GM12865 (cell line): Measurements from ENCODE around the gene GPD2.

ENCODE experiments used
- DNase-seq: peaks from one replicate; pipeline ENCODE4 v3.0.0; 2010; ENCODE audit warnings: low read depth
- H3K4me3 ChIP-seq: 2 replicates; pipeline ENCODE4 v1.5.1; 2011; ENCODE audit warnings: mild to moderate bottlenecking, low read depth, low read length, control low read depth
- TF ChIP-seq, protein P1 (sequence below): IDR thresholded peaks from 2 replicates; pipeline ENCODE4 v1.5.1; 2011; ENCODE audit warnings: low read length, control low read depth, low read depth, inconsistent platforms; ENCODE audit not compliant: insufficient read depth; ENCODE audit errors: missing control alignments

Gene GPD2

DNA sequence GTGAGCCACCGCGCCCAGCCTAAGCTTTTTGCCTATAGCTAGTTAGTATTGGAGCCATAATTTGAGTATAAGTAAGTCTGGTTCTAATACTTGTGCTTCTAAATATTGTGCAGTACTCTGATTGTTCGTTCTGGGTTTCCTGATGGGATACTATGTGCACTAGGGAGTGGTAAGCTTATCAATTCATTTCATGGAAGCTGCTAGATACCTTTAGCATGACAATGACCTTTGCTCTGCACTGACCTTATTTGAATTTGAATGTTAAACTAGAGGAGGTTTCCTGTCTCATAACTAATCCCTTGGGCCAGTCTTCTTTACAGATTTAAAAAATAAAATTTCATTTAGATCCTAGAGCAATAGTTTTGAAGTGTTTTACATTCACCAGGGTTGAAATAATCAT, 125.1 kb downstream of the GPD2 start:
- TF ChIP-seq, protein P1, sequence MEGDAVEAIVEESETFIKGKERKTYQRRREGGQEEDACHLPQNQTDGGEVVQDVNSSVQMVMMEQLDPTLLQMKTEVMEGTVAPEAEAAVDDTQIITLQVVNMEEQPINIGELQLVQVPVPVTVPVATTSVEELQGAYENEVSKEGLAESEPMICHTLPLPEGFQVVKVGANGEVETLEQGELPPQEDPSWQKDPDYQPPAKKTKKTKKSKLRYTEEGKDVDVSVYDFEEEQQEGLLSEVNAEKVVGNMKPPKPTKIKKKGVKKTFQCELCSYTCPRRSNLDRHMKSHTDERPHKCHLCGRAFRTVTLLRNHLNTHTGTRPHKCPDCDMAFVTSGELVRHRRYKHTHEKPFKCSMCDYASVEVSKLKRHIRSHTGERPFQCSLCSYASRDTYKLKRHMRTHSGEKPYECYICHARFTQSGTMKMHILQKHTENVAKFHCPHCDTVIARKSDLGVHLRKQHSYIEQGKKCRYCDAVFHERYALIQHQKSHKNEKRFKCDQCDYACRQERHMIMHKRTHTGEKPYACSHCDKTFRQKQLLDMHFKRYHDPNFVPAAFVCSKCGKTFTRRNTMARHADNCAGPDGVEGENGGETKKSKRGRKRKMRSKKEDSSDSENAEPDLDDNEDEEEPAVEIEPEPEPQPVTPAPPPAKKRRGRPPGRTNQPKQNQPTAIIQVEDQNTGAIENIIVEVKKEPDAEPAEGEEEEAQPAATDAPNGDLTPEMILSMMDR = no peak
- no peak overlapping the region for H3K4me3 ChIP-seq
- no peak for DNase-seq

DNA sequence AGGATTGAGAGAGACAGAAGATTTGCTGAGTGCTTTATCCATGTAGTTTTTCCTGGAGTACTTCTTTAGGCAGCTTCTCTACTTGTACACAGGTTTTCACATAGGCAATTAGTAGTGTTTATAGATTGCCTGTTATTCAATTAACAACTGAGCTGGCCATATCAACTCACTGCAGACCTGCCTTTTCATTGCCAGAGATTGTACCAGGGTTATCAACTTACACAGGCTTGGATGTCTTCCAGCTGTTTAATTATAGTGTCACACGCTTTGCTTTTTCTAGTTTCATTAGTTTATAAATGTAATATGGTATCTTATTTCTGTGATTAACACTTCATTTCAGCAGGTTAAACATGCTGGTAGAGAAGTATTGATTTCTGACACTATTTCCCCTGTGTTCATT, 125.9 kb downstream of the GPD2 start:
- H3K4me3 ChIP-seq = no peak overlapping the region
- TF ChIP-seq, protein P1 = no peak
- no peak for DNase-seq

DNA sequence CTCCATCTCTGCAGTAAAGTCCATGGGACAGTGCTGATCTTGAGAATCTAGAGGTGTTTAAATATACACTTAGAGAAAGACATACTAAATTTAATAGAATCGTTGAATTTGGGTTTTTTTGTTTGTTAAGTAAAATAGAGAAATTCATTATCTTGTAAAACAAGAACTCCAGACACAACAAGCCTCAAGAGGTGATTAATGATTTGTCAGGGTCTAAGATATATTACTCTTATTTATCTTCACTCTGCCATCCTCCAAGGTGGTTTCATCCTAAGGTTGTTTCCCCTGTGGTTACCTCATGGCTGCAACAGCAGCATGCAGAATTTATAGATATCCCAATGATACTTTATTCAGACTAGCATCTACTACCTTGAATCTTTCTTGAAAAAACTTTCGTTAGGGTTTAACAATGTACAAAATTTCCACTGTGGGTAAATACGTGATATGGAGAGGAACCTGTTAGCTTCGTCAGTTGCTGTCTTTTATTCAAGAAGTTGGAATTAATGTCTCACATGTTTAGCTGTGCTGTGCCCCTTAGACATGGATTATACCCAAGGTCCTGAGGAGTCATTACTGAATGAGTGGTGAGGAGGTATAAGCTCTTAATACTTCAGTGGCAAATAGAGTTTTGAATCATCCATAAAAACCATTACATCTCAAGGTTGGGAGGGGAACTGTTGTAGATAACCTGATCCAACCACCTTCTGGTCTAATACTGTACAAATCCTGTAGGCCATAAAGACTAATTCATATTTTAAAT, 128.0 kb downstream of the GPD2 start:
- no peak for DNase-seq
- H3K4me3 ChIP-seq = no peak overlapping the region
- TF ChIP-seq, protein P1 = no peak

DNA sequence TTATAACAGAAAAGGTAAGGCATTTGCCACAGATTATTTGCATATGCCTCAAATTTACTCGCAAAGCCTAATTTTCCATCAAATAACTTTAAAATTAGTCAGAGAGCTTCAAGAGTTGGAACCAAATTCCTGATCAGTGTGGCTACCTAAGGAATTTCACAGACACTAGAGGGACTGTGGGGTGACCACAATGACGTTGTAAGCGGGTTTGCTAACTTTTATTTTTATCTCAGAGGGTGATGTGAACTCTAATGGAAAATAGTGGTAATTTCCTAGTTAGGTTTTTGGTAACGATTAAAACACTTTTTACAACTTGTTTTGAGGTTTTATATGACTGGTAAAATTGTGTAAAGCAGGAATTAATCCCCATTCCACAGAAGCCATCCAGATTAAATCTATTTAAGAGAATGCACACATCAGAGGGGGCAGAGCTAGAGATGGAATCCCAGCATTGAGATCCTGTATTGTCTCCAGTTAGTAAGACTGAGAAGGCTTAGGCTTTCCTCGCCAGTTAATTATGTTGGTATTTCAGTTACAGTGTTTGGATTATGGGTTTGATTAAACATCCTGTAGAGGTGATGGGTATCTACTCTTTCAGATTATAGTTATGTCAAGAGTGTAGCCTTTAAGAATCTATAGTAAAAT, 129.0 kb downstream of the GPD2 start:
- TF ChIP-seq, protein P1 = no peak
- no peak overlapping the region for H3K4me3 ChIP-seq
- no peak for DNase-seq

DNA sequence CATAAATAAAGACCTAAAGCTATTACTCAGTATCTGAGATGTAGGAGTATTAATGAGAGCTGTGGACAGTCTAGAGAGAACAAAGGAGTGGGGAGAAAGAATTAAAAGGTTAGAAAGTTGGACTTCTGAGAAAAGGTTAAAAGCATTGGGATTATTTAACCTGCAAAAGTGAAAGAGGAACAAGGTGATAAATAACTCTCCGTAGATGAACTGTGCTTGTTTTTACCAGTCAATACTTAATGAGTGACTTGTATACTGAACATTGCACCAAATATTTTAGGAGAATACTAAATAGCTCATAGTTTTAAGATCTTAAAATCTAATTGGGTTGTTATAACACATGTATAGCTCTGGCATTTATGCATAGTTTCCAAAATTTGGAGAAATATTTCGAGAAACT, 137.5 kb downstream of the GPD2 start:
- no peak for DNase-seq
- TF ChIP-seq, protein P1 = no peak
- H3K4me3 ChIP-seq = no peak overlapping the region

DNA sequence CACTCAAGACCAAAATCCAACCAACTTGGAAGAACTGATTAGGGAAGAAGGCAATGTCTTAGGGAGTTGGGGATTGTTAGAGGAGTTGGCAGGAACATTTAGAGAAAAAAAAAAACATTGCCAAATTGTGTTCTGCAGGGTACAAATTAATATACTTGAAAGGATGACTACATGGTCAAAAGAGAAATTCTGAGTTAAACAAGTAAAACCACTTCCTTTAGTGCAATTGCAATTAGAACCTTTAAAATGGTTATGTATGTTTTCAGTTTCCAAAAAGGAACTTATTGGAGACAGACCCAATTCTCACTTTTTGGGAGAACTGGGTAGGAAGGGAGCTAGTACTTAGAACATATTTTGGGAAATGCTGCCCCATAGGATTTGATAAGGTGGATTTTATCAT, 137.9 kb downstream of the GPD2 start:
- DNase-seq = no peak

More for the DNA sequence above, 137.9 kb downstream of the GPD2 start:
- TF ChIP-seq, protein P1 = no peak
- no peak overlapping the region for H3K4me3 ChIP-seq
